Transverse colon (tissue), 4 donors: ENCODE data around the gene CELF4. TPM values are rescaled to one million over a fixed set of nuclear protein-coding genes. Genes with fewer than 3 reads are reported as not detected.

Experiments
- DNase-seq: peaks from one replicate; pipeline ENCODE4 v3.0.0-alpha.2; 2019
- H3K27ac ChIP-seq, 4 donors: fragments of 200-600 bp; sonication (generic); 2 replicates each; pipeline ENCODE4 v1.5.1; 2016 to 2018; ENCODE audit warnings: inconsistent platforms in 4 of 4
- H3K27me3 ChIP-seq: fragments of 200-600 bp; sonication (generic); 2 replicates; pipeline ENCODE4 v1.5.1; 2017; ENCODE audit warnings: inconsistent platforms
- H3K36me3 ChIP-seq, 4 donors: fragments of 200-600 bp; sonication (generic); 2 replicates each; pipeline ENCODE4 v1.5.1; 2017 to 2019; ENCODE audit warnings: inconsistent platforms in 4 of 4
- H3K4me1 ChIP-seq, 4 donors: fragments of 200-600 bp; sonication (generic); 2 replicates each; pipeline ENCODE4 v1.5.1; 2017 to 2020; ENCODE audit warnings: inconsistent platforms in 4 of 4
- H3K4me3 ChIP-seq, 4 donors: fragments of 200-600 bp; sonication (generic); 1 replicate in 1 of 4; 2 replicates in 3 of 4; pipeline versions ENCODE4 v1.5.1 to v1.6.1; 2017 to 2019; ENCODE audit warnings: inconsistent platforms in 4 of 4
- H3K9me3 ChIP-seq, 2 donors: fragments of 200-600 bp; sonication (generic); 2 replicates each; pipeline ENCODE4 v1.5.1; 2017 to 2019; ENCODE audit warnings: inconsistent platforms in 2 of 2
- EP300 ChIP-seq: sonication (generic); formaldehyde crosslinking; IDR thresholded peaks from one replicate; pipeline ENCODE4 v1.6.1; 2017; ENCODE audit warnings: antibody characterized with exemption, low read depth
- POLR2A ChIP-seq: fragments of 450-650 bp; IDR thresholded peaks from one replicate; pipeline ENCODE4 v1.6.1; 2016; ENCODE audit warnings: antibody characterized with exemption, mild to moderate bottlenecking, moderate library complexity
- POLR2AphosphoS5 ChIP-seq, 3 donors: sonication (generic); formaldehyde crosslinking; IDR thresholded peaks; one replicate each; pipeline ENCODE4 v1.6.1; 2016; ENCODE audit warnings: antibody characterized with exemption in 3 of 3
- WGBS, 2 donors: methylation state at CpG; one replicate each; pipeline ENCODE4 v1.1.5; 2018; ENCODE audit warnings: low coverage in 1 of 2; 5-methylcytosine and 5-hydroxymethylcytosine counted together
- in situ Hi-C, 4 donors: fragments of 200-750 bp; cut with MboI; loops; one replicate each; pipeline versions ENCODE4 v1.15.0 to v1.15.1; 2017; ENCODE audit warnings: low sequenced_read_pairs in 3 of 4, low pct_ligation_motif_present in 1 of 4, low pct_unique_long_range_greater_than_20kb in 1 of 4
- intact Hi-C: fragments of 100-400 bp; cut with DNase I; formaldehyde crosslinking; loops from one replicate; pipeline ENCODE4 v1.15.1; 2023; ENCODE audit warnings: low total_unique reads
- total RNA-seq, 4 donors: library from RNA; depleted of rRNA; stranded (reverse); fragments of >200 nt; gene quantifications; one replicate each; pipeline ENCODE4 v1.1.0, GENCODE V29; 2016
- TF ChIP-seq, protein P1 (sequence below), 5 experiments: fragments of 200-600 bp in 3 of 5; fragments of 450-650 bp in 2 of 5; sonication (generic) in 3 of 5; IDR thresholded peaks; 1 replicate in 2 of 5; 2 replicates in 3 of 5; pipeline ENCODE4 v1.5.1; 2016 to 2017; ENCODE audit warnings: antibody characterized with exemption in 5 of 5, inconsistent platforms in 3 of 5, mild to moderate bottlenecking in 2 of 5, moderate library complexity in 1 of 5

CELF4 gene
- total RNA-seq, 4 donors from 2014 or later: 0.14 to 0.75 TPM; not detected in 2

DNA sequence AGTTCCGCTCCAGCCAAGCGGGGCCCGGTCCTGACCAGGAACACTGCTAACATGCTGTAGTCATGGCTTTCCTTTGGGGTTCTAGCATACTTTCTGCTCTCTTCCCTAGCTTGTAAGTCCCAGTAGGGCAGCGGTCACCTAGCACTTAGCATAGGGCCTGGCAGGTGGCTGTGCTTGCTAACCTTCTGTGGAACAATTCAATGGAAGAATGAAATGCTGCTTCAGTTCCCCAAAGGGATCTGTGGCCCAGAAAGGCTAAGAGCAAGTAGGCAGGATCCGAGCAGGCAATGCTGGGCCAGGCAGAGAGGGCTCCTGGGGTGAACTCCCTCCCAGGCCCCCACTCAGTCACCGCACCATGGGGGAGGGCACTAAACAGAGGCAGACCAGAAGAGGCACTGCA lies 266.8 kb downstream of the CELF4 start:
- no peak for DNase-seq
- Histone ChIP-seq H3K4me1 (peaks cover 9 to 16% (median 12%) of the 10 kb centered on the region in 4 donors), H3K4me3 (no peak overlapping the region), H3K27me3 (no peaks in the 10 kb centered on the region), H3K9me3 (no peaks in the 10 kb centered on the region), H3K36me3 (no peaks in the 10 kb centered on the region), H3K27ac (peak overlapping the region in 3 of 4 donors; percentile 1 to 45 (median 5))
- TF ChIP-seq POLR2AphosphoS5 (IDR thresholded peaks at IDR 0.05): no peak
- no peak for TF ChIP-seq EP300
- no peak for TF ChIP-seq POLR2A
- TF ChIP-seq, protein P1, sequence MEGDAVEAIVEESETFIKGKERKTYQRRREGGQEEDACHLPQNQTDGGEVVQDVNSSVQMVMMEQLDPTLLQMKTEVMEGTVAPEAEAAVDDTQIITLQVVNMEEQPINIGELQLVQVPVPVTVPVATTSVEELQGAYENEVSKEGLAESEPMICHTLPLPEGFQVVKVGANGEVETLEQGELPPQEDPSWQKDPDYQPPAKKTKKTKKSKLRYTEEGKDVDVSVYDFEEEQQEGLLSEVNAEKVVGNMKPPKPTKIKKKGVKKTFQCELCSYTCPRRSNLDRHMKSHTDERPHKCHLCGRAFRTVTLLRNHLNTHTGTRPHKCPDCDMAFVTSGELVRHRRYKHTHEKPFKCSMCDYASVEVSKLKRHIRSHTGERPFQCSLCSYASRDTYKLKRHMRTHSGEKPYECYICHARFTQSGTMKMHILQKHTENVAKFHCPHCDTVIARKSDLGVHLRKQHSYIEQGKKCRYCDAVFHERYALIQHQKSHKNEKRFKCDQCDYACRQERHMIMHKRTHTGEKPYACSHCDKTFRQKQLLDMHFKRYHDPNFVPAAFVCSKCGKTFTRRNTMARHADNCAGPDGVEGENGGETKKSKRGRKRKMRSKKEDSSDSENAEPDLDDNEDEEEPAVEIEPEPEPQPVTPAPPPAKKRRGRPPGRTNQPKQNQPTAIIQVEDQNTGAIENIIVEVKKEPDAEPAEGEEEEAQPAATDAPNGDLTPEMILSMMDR (IDR thresholded peaks at IDR 0.05): no peak
- intact Hi-C loops: no loop called here
- WGBS, 2 donors: 90 to 93% methylated on average over 3 to 6 of the region's 6 CpGs
- in situ Hi-C loops: no loop called here

GRCh38 chr18:37297106-37297505 lies 268.5 kb downstream of the CELF4 start:
- H3K36me3 ChIP-seq: no peaks in the 10 kb centered on the region
- no peak for DNase-seq
- WGBS, 2 donors: 71 to 81% methylated on average over 2 to 6 of the region's 6 CpGs
- no peak overlapping the region for H3K27ac ChIP-seq
- TF ChIP-seq, protein P1 (IDR thresholded peaks at IDR 0.05): no peak
- no peak for TF ChIP-seq EP300
- no peak for TF ChIP-seq POLR2A
- no peak for TF ChIP-seq POLR2AphosphoS5 (IDR thresholded peaks at IDR 0.05)
- H3K4me1 ChIP-seq: peaks cover 9 to 16% (median 12%) of the 10 kb centered on the region in 4 donors
- intact Hi-C loops (no loop called here), in situ Hi-C loops (no loop called here)
- no peak overlapping the region for H3K4me3 ChIP-seq
- no peaks in the 10 kb centered on the region for H3K27me3 ChIP-seq
- no peaks in the 10 kb centered on the region for H3K9me3 ChIP-seq

GRCh38 chr18:37294951-37295350 lies 270.6 kb downstream of the CELF4 start:
- Histone ChIP-seq H3K36me3 (no peaks in the 10 kb centered on the region), H3K27me3 (no peaks in the 10 kb centered on the region), H3K9me3 (no peaks in the 10 kb centered on the region), H3K27ac (no peak overlapping the region), H3K4me1 (peaks cover 9 to 15% (median 12%) of the 10 kb centered on the region in 4 donors), H3K4me3 (no peak overlapping the region)
- in situ Hi-C loops: no loop called here
- intact Hi-C loops: no loop called here
- peak; percentile 14 for DNase-seq
- no peak for TF ChIP-seq POLR2AphosphoS5 (IDR thresholded peaks at IDR 0.05)
- TF ChIP-seq, protein P1 (IDR thresholded peaks at IDR 0.05): peak in 1 of 5 experiments; percentile 18
- WGBS, 2 donors: 40 to 58% methylated on average over 2 to 4 of the region's 4 CpGs

DNA sequence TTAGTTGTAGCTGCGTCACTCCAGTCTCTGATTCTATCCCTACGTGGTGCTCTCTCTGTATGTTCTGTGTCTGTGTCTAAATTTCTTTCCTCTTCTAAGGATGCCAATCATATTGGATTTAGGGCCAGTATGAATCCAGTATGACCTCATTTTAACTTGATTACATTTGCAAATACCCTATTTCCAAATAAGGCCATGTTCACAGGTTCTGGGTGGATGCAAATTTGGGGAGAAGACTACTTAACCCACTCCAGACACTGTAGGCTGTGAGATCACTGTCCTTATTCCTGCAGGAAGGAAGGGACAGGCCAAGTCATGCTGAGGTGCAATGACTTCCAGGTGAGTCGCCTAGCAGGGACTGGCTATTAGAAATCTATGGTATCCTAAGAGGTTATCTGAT lies 272.2 kb downstream of the CELF4 start:
- intact Hi-C loops: no loop called here
- Histone ChIP-seq H3K36me3 (no peaks in the 10 kb centered on the region), H3K4me3 (no peak overlapping the region), H3K27me3 (no peaks in the 10 kb centered on the region), H3K9me3 (no peaks in the 10 kb centered on the region), H3K27ac (no peak overlapping the region), H3K4me1 (no peaks in the 10 kb centered on the region)
- TF ChIP-seq POLR2AphosphoS5 (IDR thresholded peaks at IDR 0.05) (no peak), POLR2A (no peak), EP300 (no peak)
- TF ChIP-seq, protein P1 (IDR thresholded peaks at IDR 0.05): no peak
- 55 to 72% methylated on average over 2 to 3 of the region's 3 CpGs for WGBS, 2 donors
- in situ Hi-C loops: no loop called here
- no peak for DNase-seq
